Hepatocyte (in vitro differentiated cells): ENCODE measurements around the gene RPUSD4. TPM values are rescaled to one million over a fixed set of nuclear protein-coding genes. Genes with fewer than 3 reads are reported as not detected.
A peak's percentile ranks its signal among the peaks of the same experiment; 100 is the strongest.

Experiments
- DNase-seq: peaks from one replicate; pipeline ENCODE4 v3.0.0-alpha.2; 2016; ENCODE audit warnings: low spot score
- H2AFZ ChIP-seq: fragments of 200-600 bp; sonication (generic); 2 replicates; pipeline ENCODE4 v1.6.0; 2016; ENCODE audit warnings: antibody characterized with exemption, mild to moderate bottlenecking
- H3K27ac ChIP-seq: fragments of 200-600 bp; sonication (generic); 2 replicates; pipeline ENCODE4 v1.5.1; 2016; ENCODE audit warnings: mild to moderate bottlenecking
- H3K27me3 ChIP-seq: fragments of 200-600 bp; sonication (generic); 2 replicates; pipeline ENCODE4 v1.6.1; 2016
- H3K36me3 ChIP-seq: fragments of 200-600 bp; sonication (generic); replicated peaks from 2 replicates; pipeline ENCODE4 v1.5.1; 2016; ENCODE audit warnings: low read depth; ENCODE audit not compliant: insufficient read depth
- H3K4me1 ChIP-seq: fragments of 200-600 bp; sonication (generic); 2 replicates; pipeline ENCODE4 v1.5.1; 2016; ENCODE audit warnings: mild to moderate bottlenecking, moderate library complexity; ENCODE audit not compliant: insufficient read depth
- H3K4me2 ChIP-seq: fragments of 200-600 bp; sonication (generic); 2 replicates; pipeline ENCODE4 v1.6.0; 2016
- H3K4me3 ChIP-seq: fragments of 200-600 bp; sonication (generic); 2 replicates; pipeline ENCODE4 v1.5.1; 2016; ENCODE audit warnings: mild to moderate bottlenecking
- H3K79me2 ChIP-seq: fragments of 200-600 bp; sonication (generic); 2 replicates; pipeline ENCODE4 v1.6.0; 2017; ENCODE audit warnings: mild to moderate bottlenecking
- H3K9me2 ChIP-seq: fragments of 200-600 bp; sonication (generic); replicated peaks from 2 replicates; pipeline ENCODE4 v1.6.0; 2017; ENCODE audit warnings: mild to moderate bottlenecking; ENCODE audit not compliant: insufficient read depth
- H3K9me3 ChIP-seq: fragments of 200-600 bp; sonication (generic); 2 replicates; pipeline ENCODE4 v1.5.1; 2016; ENCODE audit warnings: low read depth, mild to moderate bottlenecking
- H4K20me1 ChIP-seq: fragments of 200-600 bp; sonication (generic); 2 replicates; pipeline ENCODE4 v1.6.0; 2016; ENCODE audit warnings: mild to moderate bottlenecking; ENCODE audit not compliant: insufficient read depth, poor library complexity, severe bottlenecking
- EZH2 ChIP-seq: fragments of 200-600 bp; sonication (generic); IDR thresholded peaks from 2 replicates; pipeline ENCODE4 v1.6.1; 2016; ENCODE audit warnings: antibody characterized with exemption, mild to moderate bottlenecking, borderline replicate concordance
- EZH2phosphoT487 ChIP-seq: fragments of 200-600 bp; sonication (generic); IDR thresholded peaks from one replicate; pipeline ENCODE4 v1.6.1; 2018; ENCODE audit warnings: antibody characterized with exemption, mild to moderate bottlenecking, low read depth, moderate library complexity; ENCODE audit not compliant: unreplicated experiment, severe bottlenecking
- WGBS: methylation state at CpG from one replicate; pipeline ENCODE4 v1.1.6; 2016; ENCODE audit warnings: low lambda C conversion rate; ENCODE audit errors: missing lambda C conversion rate; 5-methylcytosine and 5-hydroxymethylcytosine counted together
- polyA plus RNA-seq: library from polyadenylated mRNA; unstranded; fragments of >200 nt; fragmentation: Nextera tagmentation; extraction: Ambion mirVana; gene quantifications from 2 replicates; pipeline ENCODE4 v1.2.1, GENCODE V29; 2016
- total RNA-seq: library from RNA; depleted of rRNA; stranded (reverse); fragments of >200 nt; gene quantifications from 2 replicates; pipeline ENCODE4 v1.2.3, GENCODE V29; 2014
- TF ChIP-seq, protein P1 (sequence below): fragments of 200-600 bp; sonication (generic); IDR thresholded peaks from 2 replicates; pipeline ENCODE4 v1.5.1; 2016; ENCODE audit warnings: antibody characterized with exemption, mild to moderate bottlenecking; ENCODE audit not compliant: poor library complexity

RPUSD4 gene
- total and polyA plus RNA-seq, 2 experiments from 2014 or later, result 16.5 to 26.4 TPM

DNA sequence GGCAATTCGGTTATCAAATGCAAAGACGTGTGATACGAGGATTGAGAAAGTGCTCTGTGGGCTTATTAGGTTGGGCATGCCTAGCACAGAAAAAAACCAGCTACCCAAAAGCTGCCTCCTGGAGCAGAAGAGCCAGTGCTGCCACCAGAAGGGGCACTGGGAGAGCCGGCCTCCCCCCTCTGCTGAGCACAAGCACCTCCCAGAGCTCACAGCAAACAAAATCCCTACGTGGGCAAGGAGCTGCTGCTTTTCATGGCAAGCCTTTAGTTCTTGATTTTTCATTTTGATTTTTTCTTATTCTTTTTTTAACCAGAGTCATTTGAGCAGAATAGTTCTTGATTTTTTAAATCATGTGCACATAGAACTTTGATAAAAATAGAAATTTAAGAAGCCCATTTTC lies 12.8 kb downstream of the RPUSD4 start:
- Histone ChIP-seq H3K4me3 (no peak overlapping the region), H2AFZ (no peak overlapping the region), H3K4me2 (no peak overlapping the region), H3K27me3 (no peaks in the 10 kb centered on the region), H3K27ac (no peak overlapping the region), H3K9me3 (no peaks in the 10 kb centered on the region), H3K36me3 (no peaks in the 10 kb centered on the region), H3K79me2 (no peaks in the 10 kb centered on the region), H3K9me2 (no peaks in the 10 kb centered on the region), H4K20me1 (no peaks in the 10 kb centered on the region), H3K4me1 (no peaks in the 10 kb centered on the region)
- no peak for TF ChIP-seq EZH2
- TF ChIP-seq, protein P1, sequence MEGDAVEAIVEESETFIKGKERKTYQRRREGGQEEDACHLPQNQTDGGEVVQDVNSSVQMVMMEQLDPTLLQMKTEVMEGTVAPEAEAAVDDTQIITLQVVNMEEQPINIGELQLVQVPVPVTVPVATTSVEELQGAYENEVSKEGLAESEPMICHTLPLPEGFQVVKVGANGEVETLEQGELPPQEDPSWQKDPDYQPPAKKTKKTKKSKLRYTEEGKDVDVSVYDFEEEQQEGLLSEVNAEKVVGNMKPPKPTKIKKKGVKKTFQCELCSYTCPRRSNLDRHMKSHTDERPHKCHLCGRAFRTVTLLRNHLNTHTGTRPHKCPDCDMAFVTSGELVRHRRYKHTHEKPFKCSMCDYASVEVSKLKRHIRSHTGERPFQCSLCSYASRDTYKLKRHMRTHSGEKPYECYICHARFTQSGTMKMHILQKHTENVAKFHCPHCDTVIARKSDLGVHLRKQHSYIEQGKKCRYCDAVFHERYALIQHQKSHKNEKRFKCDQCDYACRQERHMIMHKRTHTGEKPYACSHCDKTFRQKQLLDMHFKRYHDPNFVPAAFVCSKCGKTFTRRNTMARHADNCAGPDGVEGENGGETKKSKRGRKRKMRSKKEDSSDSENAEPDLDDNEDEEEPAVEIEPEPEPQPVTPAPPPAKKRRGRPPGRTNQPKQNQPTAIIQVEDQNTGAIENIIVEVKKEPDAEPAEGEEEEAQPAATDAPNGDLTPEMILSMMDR, result no peak
- WGBS, result 95% methylated on average over 5 of the region's 5 CpGs
- DNase-seq, result no peak

DNA sequence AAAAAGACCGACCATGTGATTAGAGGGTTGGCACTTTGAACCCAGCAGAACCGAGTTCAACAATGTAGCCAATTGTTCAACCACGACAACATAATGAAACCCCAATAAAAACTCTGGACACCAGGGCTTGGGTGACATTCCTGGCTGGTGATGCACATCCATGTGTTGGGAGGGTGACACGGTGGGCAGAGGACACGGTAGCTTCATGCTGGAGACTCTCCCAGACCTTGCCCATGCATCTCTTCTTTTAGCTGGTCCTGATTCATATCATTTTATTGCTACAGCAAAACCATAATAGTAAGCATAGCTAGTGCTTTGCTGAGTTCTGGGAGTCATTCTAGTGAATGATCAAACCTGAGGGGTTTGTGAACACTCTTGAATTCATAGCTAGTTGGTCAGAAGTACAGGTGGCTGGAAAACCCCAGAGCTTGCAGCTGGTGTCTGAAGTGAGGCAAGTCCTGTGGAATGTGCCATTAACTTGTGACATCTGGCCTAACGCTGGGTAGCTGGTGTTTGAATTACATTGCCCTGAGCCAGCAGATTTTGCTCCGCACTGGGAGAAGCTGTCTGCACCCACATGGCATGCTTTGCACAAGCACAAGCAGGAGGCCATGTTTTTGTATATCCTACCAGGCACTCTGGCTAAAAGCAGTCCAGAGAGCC lies 14.0 kb downstream of the RPUSD4 start:
- Histone ChIP-seq H3K27ac (peak overlapping the region; percentile 65), H3K9me2 (no peaks in the 10 kb centered on the region), H3K9me3 (no peaks in the 10 kb centered on the region), H3K79me2 (no peaks in the 10 kb centered on the region), H3K4me3 (no peak overlapping the region), H3K4me2 (no peak overlapping the region), H4K20me1 (no peaks in the 10 kb centered on the region), H3K4me1 (no peaks in the 10 kb centered on the region), H3K27me3 (no peaks in the 10 kb centered on the region), H2AFZ (no peak overlapping the region), H3K36me3 (no peaks in the 10 kb centered on the region)
- no peak for TF ChIP-seq EZH2phosphoT487
- TF ChIP-seq EZH2, result no peak
- TF ChIP-seq, protein P1, result no peak
- DNase-seq, result peak; percentile 39
- 90% methylated on average over 7 of the region's 7 CpGs for WGBS

DNA sequence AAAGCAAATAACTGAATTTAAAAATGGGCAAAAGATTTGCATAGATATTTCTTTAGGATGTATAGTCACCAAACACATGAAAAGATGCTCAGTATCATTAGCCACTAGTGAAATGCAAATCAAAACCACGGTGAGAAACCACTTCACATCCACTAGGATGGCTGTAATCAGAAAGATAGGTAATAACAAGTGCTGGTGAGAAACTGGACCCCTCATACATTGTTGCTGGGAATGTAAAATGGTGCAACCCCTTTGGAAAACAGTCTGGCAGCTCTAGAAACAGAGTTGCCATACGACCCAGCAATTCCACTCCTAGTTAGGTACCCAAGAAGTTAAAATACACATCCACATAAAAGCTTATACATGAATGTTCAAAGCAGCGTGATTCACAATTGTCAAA lies 16.3 kb downstream of the RPUSD4 start:
- TF ChIP-seq, protein P1, result no peak
- TF ChIP-seq EZH2phosphoT487 (no peak), EZH2 (no peak)
- Histone ChIP-seq H3K9me3 (no peaks in the 10 kb centered on the region), H3K27ac (no peak overlapping the region), H3K4me1 (no peaks in the 10 kb centered on the region), H3K27me3 (no peaks in the 10 kb centered on the region), H3K4me2 (no peak overlapping the region), H3K4me3 (no peak overlapping the region), H3K36me3 (no peaks in the 10 kb centered on the region), H4K20me1 (no peaks in the 10 kb centered on the region), H3K9me2 (no peaks in the 10 kb centered on the region), H2AFZ (no peak overlapping the region), H3K79me2 (no peaks in the 10 kb centered on the region)
- WGBS, result 95% methylated on average over 3 of the region's 3 CpGs
- no peak for DNase-seq
